Choroid plexus epithelial cell (primary cell): ENCODE measurements around the gene PXYLP1.

Experiments used
- DNase-seq: peaks from one replicate; pipeline ENCODE4 v3.0.0-alpha.2; 2010; ENCODE audit warnings: low read depth
- H3K4me3 ChIP-seq: 2 replicates; pipeline ENCODE4 v1.5.1; 2011; ENCODE audit warnings: low read depth, mild to moderate bottlenecking, control low read depth, low read length, moderate library complexity
- TF ChIP-seq, protein P1 (sequence below): conservative IDR thresholded peaks from 2 replicates; pipeline ENCODE4 v1.5.1; 2011; ENCODE audit warnings: low read depth, mild to moderate bottlenecking, control low read depth, inconsistent platforms, low read length, moderate library complexity

The PXYLP1 gene

DNA sequence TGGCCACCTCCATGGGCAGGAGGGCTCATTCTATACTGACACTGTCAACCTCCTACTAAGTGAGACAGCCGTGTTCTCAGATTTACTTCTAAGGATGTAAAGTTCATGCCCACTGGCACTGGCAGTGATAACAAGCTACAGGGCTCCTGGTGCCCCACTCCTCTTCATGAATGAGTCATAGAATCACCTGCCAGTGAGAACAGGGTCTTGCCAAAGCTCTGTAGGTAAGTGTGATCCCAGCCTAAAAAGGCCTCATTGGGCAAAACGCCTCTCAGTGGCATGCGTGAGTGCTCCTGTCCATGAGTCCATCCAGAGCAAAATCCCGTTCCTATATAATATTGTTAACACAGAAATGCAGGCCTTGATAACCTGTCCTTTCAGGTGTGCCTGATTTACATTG is 17.4 kb downstream of the PXYLP1 start:
- H3K4me3 ChIP-seq: no peak overlapping the region
- TF ChIP-seq, protein P1, sequence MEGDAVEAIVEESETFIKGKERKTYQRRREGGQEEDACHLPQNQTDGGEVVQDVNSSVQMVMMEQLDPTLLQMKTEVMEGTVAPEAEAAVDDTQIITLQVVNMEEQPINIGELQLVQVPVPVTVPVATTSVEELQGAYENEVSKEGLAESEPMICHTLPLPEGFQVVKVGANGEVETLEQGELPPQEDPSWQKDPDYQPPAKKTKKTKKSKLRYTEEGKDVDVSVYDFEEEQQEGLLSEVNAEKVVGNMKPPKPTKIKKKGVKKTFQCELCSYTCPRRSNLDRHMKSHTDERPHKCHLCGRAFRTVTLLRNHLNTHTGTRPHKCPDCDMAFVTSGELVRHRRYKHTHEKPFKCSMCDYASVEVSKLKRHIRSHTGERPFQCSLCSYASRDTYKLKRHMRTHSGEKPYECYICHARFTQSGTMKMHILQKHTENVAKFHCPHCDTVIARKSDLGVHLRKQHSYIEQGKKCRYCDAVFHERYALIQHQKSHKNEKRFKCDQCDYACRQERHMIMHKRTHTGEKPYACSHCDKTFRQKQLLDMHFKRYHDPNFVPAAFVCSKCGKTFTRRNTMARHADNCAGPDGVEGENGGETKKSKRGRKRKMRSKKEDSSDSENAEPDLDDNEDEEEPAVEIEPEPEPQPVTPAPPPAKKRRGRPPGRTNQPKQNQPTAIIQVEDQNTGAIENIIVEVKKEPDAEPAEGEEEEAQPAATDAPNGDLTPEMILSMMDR: no peak
- no peak for DNase-seq

GRCh38 chr3:141250342-141250741 is 18.7 kb downstream of the PXYLP1 start:
- TF ChIP-seq, protein P1: no peak
- no peak for DNase-seq

DNA sequence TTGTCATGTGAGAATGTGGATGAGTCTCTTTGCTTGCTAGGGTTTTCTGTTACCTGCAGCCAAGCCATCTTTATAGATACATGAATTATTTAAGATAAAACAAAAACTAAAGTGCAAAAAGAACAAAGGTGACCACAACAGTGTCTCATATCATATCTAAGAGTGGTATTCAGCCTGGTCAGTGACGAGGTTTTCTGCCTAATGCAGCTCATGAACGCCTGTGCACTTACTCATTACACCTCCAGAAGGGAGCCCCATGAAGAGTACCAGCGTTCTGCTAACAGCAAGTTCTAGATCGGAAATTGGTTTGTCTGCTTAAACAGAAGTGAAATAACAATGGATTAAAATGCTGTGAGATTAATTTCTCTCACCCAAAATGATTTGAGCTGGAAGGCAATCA is 19.2 kb downstream of the PXYLP1 start:
- H3K4me3 ChIP-seq: no peak overlapping the region
- TF ChIP-seq, protein P1: no peak
- peak; percentile 63 for DNase-seq

More at GRCh38 chr3:141250342-141250741, 18.7 kb downstream of the PXYLP1 start:
- H3K4me3 ChIP-seq: no peak overlapping the region

GRCh38 chr3:141253326-141253725 is 21.7 kb downstream of the PXYLP1 start:
- no peak for DNase-seq
- TF ChIP-seq, protein P1: no peak
- no peak overlapping the region for H3K4me3 ChIP-seq

- DNase-seq: no peak
- TF ChIP-seq, protein P1: no peak
- H3K4me3 ChIP-seq: no peak overlapping the region
These were observed 22.2 kb downstream of the PXYLP1 start for GRCh38 chr3:141253811-141254210.

GRCh38 chr3:141255137-141255845 is 23.7 kb downstream of the PXYLP1 start:
- DNase-seq: no peak
- TF ChIP-seq, protein P1: no peak

GRCh38 chr3:141255846-141256261 is 24.2 kb downstream of the PXYLP1 start:
- H3K4me3 ChIP-seq: no peak overlapping the region
- TF ChIP-seq, protein P1: peak; percentile 52
- peak; percentile 55 for DNase-seq

More at GRCh38 chr3:141255137-141255845, 23.7 kb downstream of the PXYLP1 start:
- H3K4me3 ChIP-seq: no peak overlapping the region
